OCI-LY7 (cell line): ENCODE measurements around the gene MYRFL. TPM values are rescaled to one million over a fixed set of nuclear protein-coding genes. Genes with fewer than 3 reads are reported as not detected.

Experiments used
- BruUV-seq: library from RNA; stranded (reverse); fragments of 400-500 nt; replicated peaks from 2 replicates; lab custom pipeline; 2021; lab: Mats Ljungman, UMichigan
- CTCF ChIA-PET: fragments of 300-600 bp; sonication (Branson Sonifier 250); formaldehyde crosslinking; loops from one replicate; lab custom pipeline; 2022; ENCODE audit warnings: antibody characterized with exemption; ENCODE audit not compliant: unreplicated experiment; lab: Charles Lee
- POLR2A ChIA-PET: fragments of 300-600 bp; sonication (Branson Sonifier 250); formaldehyde crosslinking; loops from one replicate; lab custom pipeline; 2022; ENCODE audit warnings: antibody characterized with exemption; lab: Charles Lee
- DNase-seq: peaks from one replicate; pipeline ENCODE4 v3.0.0-alpha.2; 2015; ENCODE audit warnings: low spot score
- H2AFZ ChIP-seq: fragments of 200-600 bp; sonication (generic), shearing (Covaris generic); 2 replicates; pipeline ENCODE4 v1.6.1; 2014; ENCODE audit warnings: mild to moderate bottlenecking, antibody characterized with exemption, low read length, moderate library complexity
- H3K27ac ChIP-seq: fragments of 200-600 bp; sonication (generic); 2 replicates; pipeline ENCODE4 v1.5.1; 2014; ENCODE audit warnings: mixed run types, low read depth, mild to moderate bottlenecking, moderate library complexity, low read length, inconsistent platforms; ENCODE audit not compliant: poor library complexity, severe bottlenecking
- H3K36me3 ChIP-seq: fragments of 200-600 bp; sonication (generic); 2 replicates; pipeline ENCODE4 v1.6.1; 2014; ENCODE audit warnings: mild to moderate bottlenecking, antibody characterized with exemption, low read length, moderate library complexity, mixed read lengths; ENCODE audit not compliant: insufficient read depth
- H3K4me1 ChIP-seq: fragments of 200-600 bp; sonication (generic); 2 replicates; pipeline ENCODE4 v1.5.1; 2014; ENCODE audit warnings: mild to moderate bottlenecking, low read length; ENCODE audit not compliant: insufficient read depth, poor library complexity, severe bottlenecking
- H3K4me2 ChIP-seq: fragments of 200-600 bp; sonication (generic); 2 replicates; pipeline ENCODE4 v1.6.1; 2014; ENCODE audit warnings: mild to moderate bottlenecking, low read length
- H3K4me3 ChIP-seq: fragments of 200-600 bp; sonication (generic); 2 replicates; pipeline ENCODE4 v1.5.1; 2014; ENCODE audit warnings: mild to moderate bottlenecking, low read depth, low read length; ENCODE audit not compliant: poor library complexity, severe bottlenecking
- H3K79me2 ChIP-seq: fragments of 200-600 bp; sonication (generic); 2 replicates; pipeline ENCODE4 v1.6.1; 2016; ENCODE audit warnings: low read depth, mild to moderate bottlenecking, low read length, moderate library complexity, mixed read lengths; ENCODE audit not compliant: insufficient read depth
- H3K9me2 ChIP-seq: fragments of 200-600 bp; sonication (generic); 2 replicates; pipeline ENCODE4 v1.6.1; 2016; ENCODE audit warnings: mild to moderate bottlenecking, low read length, mixed read lengths; ENCODE audit not compliant: insufficient read depth
- H3K9me3 ChIP-seq: fragments of 200-600 bp; sonication (generic); 2 replicates; pipeline ENCODE4 v1.6.1; 2014; ENCODE audit warnings: mild to moderate bottlenecking, mixed run types, low read length, mixed read lengths
- H4K20me1 ChIP-seq: fragments of 200-600 bp; sonication (generic); 2 replicates; pipeline ENCODE4 v1.6.1; 2014; ENCODE audit warnings: mild to moderate bottlenecking, antibody characterized with exemption, low read length, moderate library complexity, mixed read lengths; ENCODE audit not compliant: insufficient read depth
- CTCF ChIP-seq: fragments of 200-600 bp; sonication (generic); conservative IDR thresholded peaks from 2 replicates; pipeline ENCODE4 v1.5.1; 2014; ENCODE audit warnings: mild to moderate bottlenecking, antibody characterized with exemption, low read length, moderate library complexity, mixed read lengths
- EZH2phosphoT487 ChIP-seq: fragments of 200-600 bp; sonication (generic); IDR thresholded peaks from 2 replicates; pipeline ENCODE4 v1.6.1; 2018; ENCODE audit warnings: low read depth, borderline replicate concordance, mild to moderate bottlenecking, mixed run types, antibody characterized with exemption, low read length, moderate library complexity, mixed read lengths
- intact Hi-C: fragments of 100-400 bp; cut with micrococcal nuclease; formaldehyde crosslinking; loops from one replicate; pipeline ENCODE4 v1.10.0; 2022; ENCODE audit not compliant: unreplicated experiment
- total RNA-seq, 2 experiments: library from RNA; depleted of rRNA in 1 of 2; stranded (reverse); fragments of >200 nt in 1 of 2; shearing (Covaris generic) in 1 of 2; gene quantifications; 2 replicates each; pipeline ENCODE4 v1.2.3, GENCODE V29; 2014 to 2022

MYRFL gene
- total RNA-seq, 2 experiments from 2014 or later, result 0.41 TPM; not detected in 1

- intact Hi-C loops, result no loop called here
- DNase-seq, result no peak
- no peaks in the 10 kb centered on the region for H3K9me3 ChIP-seq
- no peaks in the 10 kb centered on the region for H3K36me3 ChIP-seq
- no peaks in the 10 kb centered on the region for H3K79me2 ChIP-seq
- H3K4me3 ChIP-seq, result no peak overlapping the region
- H3K4me1 ChIP-seq, result no peaks in the 10 kb centered on the region
- ChIA-PET POLR2A (no interaction called here), CTCF (no interaction called here)
- no peaks in the 10 kb centered on the region for H3K9me2 ChIP-seq
- no peak overlapping the region for H3K27ac ChIP-seq
- no peaks in the 10 kb centered on the region for H4K20me1 ChIP-seq
- no peak overlapping the region for H3K4me2 ChIP-seq
- no TSS peak for BruUV-seq
- no peak for TF ChIP-seq EZH2phosphoT487
- no peak for TF ChIP-seq CTCF
- no peak overlapping the region for H2AFZ ChIP-seq
Observed at GRCh38 chr12:69866698-69867097, 41.7 kb downstream of the MYRFL start.

- Histone ChIP-seq H3K4me2 (no peak overlapping the region), H2AFZ (no peak overlapping the region), H3K4me1 (no peaks in the 10 kb centered on the region), H4K20me1 (no peaks in the 10 kb centered on the region), H3K79me2 (no peaks in the 10 kb centered on the region), H3K4me3 (no peak overlapping the region), H3K27ac (no peak overlapping the region), H3K9me3 (no peaks in the 10 kb centered on the region), H3K9me2 (no peaks in the 10 kb centered on the region), H3K36me3 (no peaks in the 10 kb centered on the region)
- no peak for DNase-seq
- TF ChIP-seq CTCF, result no peak
- no peak for TF ChIP-seq EZH2phosphoT487
- ChIA-PET CTCF (no interaction called here), POLR2A (no interaction called here)
- BruUV-seq, result no TSS peak
- intact Hi-C loops, result no loop called here
Observed at GRCh38 chr12:69868695-69869094, 43.7 kb downstream of the MYRFL start.

- no peak overlapping the region for H3K4me2 ChIP-seq
- BruUV-seq, result no TSS peak
Observed at GRCh38 chr12:69872804-69873203, 47.8 kb downstream of the MYRFL start.

More at GRCh38 chr12:69872804-69873203, 47.8 kb downstream of the MYRFL start:
- Histone ChIP-seq H3K27ac (no peak overlapping the region), H3K9me3 (no peaks in the 10 kb centered on the region), H3K79me2 (no peaks in the 10 kb centered on the region), H4K20me1 (no peaks in the 10 kb centered on the region), H2AFZ (no peak overlapping the region), H3K9me2 (no peaks in the 10 kb centered on the region), H3K4me3 (no peak overlapping the region), H3K36me3 (no peaks in the 10 kb centered on the region), H3K4me1 (no peaks in the 10 kb centered on the region)
- DNase-seq, result no peak
- no peak for TF ChIP-seq CTCF
- TF ChIP-seq EZH2phosphoT487, result no peak
- intact Hi-C loops, result no loop called here
- ChIA-PET CTCF (no interaction called here), POLR2A (interaction anchor here (0.7 to 1.5 kb wide), 2 partner anchors 13 to 90 kb away, joined by 3 read pairs; no protein-coding TSS in a partner anchor)
